ENCODE results near the gene ACADS. TPM values are rescaled to one million over a fixed set of nuclear protein-coding genes. Genes with fewer than 3 reads are reported as not detected.
A peak's percentile ranks its signal among the peaks of the same experiment; 100 is the strongest.

The ACADS gene
- polyA plus RNA-seq, 2 of the 4 experiments (the other 2 are of a cell fraction) = 7.9 to 9.3 TPM

DNA sequence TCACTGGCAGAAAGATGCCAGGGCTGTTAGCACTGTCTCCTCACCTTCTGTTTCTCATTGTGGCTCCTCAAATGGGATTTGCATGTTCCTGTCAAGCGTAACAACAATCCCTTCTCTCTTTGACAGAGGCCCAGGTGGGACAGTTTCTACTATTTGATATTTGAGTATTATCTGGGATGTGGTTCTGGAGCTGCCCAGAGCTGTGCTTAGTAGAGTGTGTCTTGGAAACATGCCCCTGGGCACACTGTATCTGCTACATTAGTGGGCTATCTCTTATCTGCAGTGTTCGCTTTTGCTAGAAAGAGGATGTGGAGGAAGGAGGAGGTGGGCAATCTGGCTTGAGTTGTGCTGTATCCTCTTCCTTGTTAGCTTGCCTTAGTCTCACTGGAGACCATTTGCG, 3.8 kb upstream of the ACADS start:
- CTCF ChIA-PET = interaction anchor here (0.7 to 1.7 kb wide), 4 partner anchors 10 to 139 kb away, joined by 3 to 8 read pairs (median 6); no protein-coding TSS in a partner anchor
- H3K4me2 ChIP-seq = no peak overlapping the region
- DNase-seq (ENCODE audit: low read depth in 1 of 2, low spot score in 1 of 2) (no peak), ATAC-seq (no peak), FAIRE-seq (no peak)
- WGBS (ENCODE audit: missing lambda C conversion rate) = 95% methylated on average over 3 of the region's 3 CpGs
- H3K9me3 ChIP-seq = no peaks in the 10 kb centered on the region
- H3K4me3 ChIP-seq = no peak overlapping the region
- H3K4me1 ChIP-seq = peaks cover 17% of the 10 kb centered on the region
- TF ChIP-seq RAD21 (conservative IDR thresholded peaks at IDR 0.05 in 1 of 2, IDR thresholded peaks at IDR 0.05 in 1 of 2) = no peak
- TF ChIP-seq RFX5 (IDR thresholded peaks at IDR 0.05) = no peak
- TF ChIP-seq ELK1 (IDR thresholded peaks at IDR 0.05; ENCODE audit: low read depth, low read length) = no peak
- no peak for TF ChIP-seq JUN (IDR thresholded peaks at IDR 0.05)
- TF ChIP-seq CHD2 (IDR thresholded peaks at IDR 0.05; ENCODE audit: low read length, partially characterized antibody) = no peak
- TF ChIP-seq MYC (IDR thresholded peaks at IDR 0.05; ENCODE audit: borderline replicate concordance, low read length) = no peak
- TF ChIP-seq KDM5A (IDR thresholded peaks at IDR 0.05) = no peak
- TF ChIP-seq ZSCAN20 (CRISPR knock-in tag; IDR thresholded peaks at IDR 0.05) = no peak
- TF ChIP-seq, protein P1, sequence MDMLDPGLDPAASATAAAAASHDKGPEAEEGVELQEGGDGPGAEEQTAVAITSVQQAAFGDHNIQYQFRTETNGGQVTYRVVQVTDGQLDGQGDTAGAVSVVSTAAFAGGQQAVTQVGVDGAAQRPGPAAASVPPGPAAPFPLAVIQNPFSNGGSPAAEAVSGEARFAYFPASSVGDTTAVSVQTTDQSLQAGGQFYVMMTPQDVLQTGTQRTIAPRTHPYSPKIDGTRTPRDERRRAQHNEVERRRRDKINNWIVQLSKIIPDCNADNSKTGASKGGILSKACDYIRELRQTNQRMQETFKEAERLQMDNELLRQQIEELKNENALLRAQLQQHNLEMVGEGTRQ (IDR thresholded peaks at IDR 0.05) = no peak
- no peak for TF ChIP-seq MAX (IDR thresholded peaks at IDR 0.05)
- TF ChIP-seq BCL3 (IDR thresholded peaks at IDR 0.05) = no peak
- TF ChIP-seq E2F6 (IDR thresholded peaks at IDR 0.05; ENCODE audit: borderline replicate concordance, low read depth) = no peak
- no peak for TF ChIP-seq ZNF302 (CRISPR knock-in tag; IDR thresholded peaks at IDR 0.05)
- POLR2A ChIA-PET = no interaction called here
- H3K27ac ChIP-seq = no peak overlapping the region

DNA sequence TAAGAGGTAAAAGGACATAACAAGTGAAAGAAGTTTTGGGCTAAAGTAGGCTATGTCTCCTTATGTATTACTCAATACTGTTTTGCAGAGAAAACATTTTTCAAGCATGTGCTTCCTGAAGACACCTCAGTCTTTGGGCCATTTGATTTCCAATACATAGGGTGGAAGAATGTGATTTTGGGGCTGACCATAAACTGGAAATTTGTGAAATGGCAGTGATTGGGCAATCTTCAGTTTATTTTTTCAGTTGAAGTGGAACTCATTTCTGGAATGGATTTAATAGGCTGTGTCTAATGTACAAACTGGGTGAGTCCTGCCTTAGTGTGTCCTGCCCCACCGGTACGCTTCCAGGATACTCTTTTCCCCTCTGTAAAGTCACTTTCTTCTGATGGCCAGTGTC, 2.8 kb upstream of the ACADS start:
- H3K27ac ChIP-seq = no peak overlapping the region
- ChIA-PET CTCF (interaction anchor here (0.6 to 1.7 kb wide), 4 partner anchors 75 to 140 kb away, joined by 3 to 8 read pairs (median 6); no protein-coding TSS in a partner anchor), POLR2A (no interaction called here)
- no peak for FAIRE-seq
- TF ChIP-seq KDM1A (IDR thresholded peaks at IDR 0.05; ENCODE audit: low read depth) (no peak), CEBPB (IDR thresholded peaks at IDR 0.05) (peak in 1 of 2 experiments; percentile 12; a peak in 1 of 4 replicates), ZFP36 (IDR thresholded peaks at IDR 0.05; ENCODE audit: borderline replicate concordance, partially characterized antibody) (no peak), ZC3H11A (IDR thresholded peaks at IDR 0.05) (no peak)
- no peak for DNase-seq (ENCODE audit: low read depth in 1 of 2, low spot score in 1 of 2)
- no peak for ATAC-seq
- no peak overlapping the region for H3K4me2 ChIP-seq
- no peaks in the 10 kb centered on the region for H3K9me3 ChIP-seq
- peaks cover 17% of the 10 kb centered on the region for H3K4me1 ChIP-seq
- H3K4me3 ChIP-seq = no peak overlapping the region
- WGBS (ENCODE audit: missing lambda C conversion rate) = 100% methylated on average over 2 of the region's 2 CpGs

GRCh38 chr12:120724720-120725119, 906 bp upstream of the ACADS start:
- no peak overlapping the region for H3K27ac ChIP-seq
- no peak for FAIRE-seq
- H3K4me1 ChIP-seq = peaks cover 17% of the 10 kb centered on the region
- peak overlapping the region; percentile 79; the same call in 2 of the 3 replicates for H3K4me2 ChIP-seq
- ATAC-seq = no peak
- CTCF ChIA-PET = interaction anchor here (0.8 to 0.9 kb wide), 3 partner anchors 10 to 285 kb away, joined by 3 read pairs; partner anchors contain the start of gene POP5
- 62% methylated on average over 5 of the region's 5 CpGs for WGBS (ENCODE audit: missing lambda C conversion rate)
- POLR2A ChIA-PET = no interaction called here
- DNase-seq (ENCODE audit: low read depth in 1 of 2, low spot score in 1 of 2) = no peak
- no peak overlapping the region for H3K4me3 ChIP-seq
- no peaks in the 10 kb centered on the region for H3K9me3 ChIP-seq
- TF ChIP-seq POLR2A (IDR thresholded peaks at IDR 0.05; ENCODE audit: low read length) = no peak
- no peak for TF ChIP-seq RFX5 (IDR thresholded peaks at IDR 0.05)
- TF ChIP-seq HOXB5 (CRISPR knock-in tag; IDR thresholded peaks at IDR 0.05) = no peak
- no peak for TF ChIP-seq ESRRA (IDR thresholded peaks at IDR 0.05; ENCODE audit: borderline replicate concordance, low read length)
- TF ChIP-seq, protein P1 (IDR thresholded peaks at IDR 0.05) = no peak
- TF ChIP-seq RNF2 (IDR thresholded peaks at IDR 0.05; ENCODE audit: borderline replicate concordance, low read depth) = no peak
- TF ChIP-seq, protein P2, sequence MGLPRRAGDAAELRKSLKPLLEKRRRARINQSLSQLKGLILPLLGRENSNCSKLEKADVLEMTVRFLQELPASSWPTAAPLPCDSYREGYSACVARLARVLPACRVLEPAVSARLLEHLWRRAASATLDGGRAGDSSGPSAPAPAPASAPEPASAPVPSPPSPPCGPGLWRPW (IDR thresholded peaks at IDR 0.05) = no peak
- TF ChIP-seq EHMT2 (IDR thresholded peaks at IDR 0.05; ENCODE audit: low read depth) = no peak
- TF ChIP-seq HDAC2 (IDR thresholded peaks at IDR 0.05) = no peak
- TF ChIP-seq CHD4 (IDR thresholded peaks at IDR 0.05; ENCODE audit: borderline replicate concordance) = no peak
- TF ChIP-seq, protein P3, sequence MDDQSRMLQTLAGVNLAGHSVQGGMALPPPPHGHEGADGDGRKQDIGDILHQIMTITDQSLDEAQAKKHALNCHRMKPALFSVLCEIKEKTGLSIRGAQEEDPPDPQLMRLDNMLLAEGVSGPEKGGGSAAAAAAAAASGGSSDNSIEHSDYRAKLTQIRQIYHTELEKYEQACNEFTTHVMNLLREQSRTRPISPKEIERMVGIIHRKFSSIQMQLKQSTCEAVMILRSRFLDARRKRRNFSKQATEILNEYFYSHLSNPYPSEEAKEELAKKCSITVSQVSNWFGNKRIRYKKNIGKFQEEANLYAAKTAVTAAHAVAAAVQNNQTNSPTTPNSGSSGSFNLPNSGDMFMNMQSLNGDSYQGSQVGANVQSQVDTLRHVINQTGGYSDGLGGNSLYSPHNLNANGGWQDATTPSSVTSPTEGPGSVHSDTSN (IDR thresholded peaks at IDR 0.05) = no peak
- TF ChIP-seq ELK1 (IDR thresholded peaks at IDR 0.05; ENCODE audit: low read depth, low read length) = no peak

All from A549 (cell line).